Epithelial cell of proximal tubule (primary cell): ENCODE measurements around the gene PLAC8L1. TPM values are rescaled to one million over a fixed set of nuclear protein-coding genes. Genes with fewer than 3 reads are reported as not detected.

ENCODE experiments used
- DNase-seq: peaks from one replicate; pipeline ENCODE4 v3.0.0-alpha.2; 2011; ENCODE audit warnings: low read depth
- H3K4me3 ChIP-seq: 2 replicates; pipeline ENCODE4 v1.5.1; 2011; ENCODE audit warnings: low read depth, mild to moderate bottlenecking, low read length
- CTCF ChIP-seq: conservative IDR thresholded peaks from 2 replicates; pipeline ENCODE4 v1.5.1; 2012; ENCODE audit warnings: low read depth, mild to moderate bottlenecking, low read length
- total RNA-seq: library from RNA; depleted of rRNA; stranded (reverse); fragments of >200 nt; gene quantifications from 2 replicates; pipeline ENCODE4 v1.2.3, GENCODE V29; 2015

The PLAC8L1 gene
- total RNA-seq, 1 donor from 2014 or later, result not detected

GRCh38 chr5:146060221-146060585, 45.2 kb downstream of the PLAC8L1 start:
- no peak for TF ChIP-seq CTCF

GRCh38 chr5:146059460-146060220, 45.7 kb downstream of the PLAC8L1 start:
- TF ChIP-seq CTCF, result no peak
- H3K4me3 ChIP-seq, result no peak overlapping the region
- no peak for DNase-seq

More at GRCh38 chr5:146060221-146060585, 45.2 kb downstream of the PLAC8L1 start:
- no peak for DNase-seq
- no peak overlapping the region for H3K4me3 ChIP-seq

GRCh38 chr5:146055432-146055831, 49.9 kb downstream of the PLAC8L1 start:
- no peak for TF ChIP-seq CTCF
- H3K4me3 ChIP-seq, result no peak overlapping the region
- no peak for DNase-seq

GRCh38 chr5:146052780-146053179, 52.6 kb downstream of the PLAC8L1 start:
- no peak for DNase-seq
- peak; percentile 57 for TF ChIP-seq CTCF
- no peak overlapping the region for H3K4me3 ChIP-seq

- H3K4me3 ChIP-seq, result no peak overlapping the region
- no peak for TF ChIP-seq CTCF
- DNase-seq, result no peak
Measured at GRCh38 chr5:146051678-146052077, 53.7 kb downstream of the PLAC8L1 start.

GRCh38 chr5:146050086-146050485, 55.3 kb downstream of the PLAC8L1 start:
- no peak for DNase-seq
- no peak for TF ChIP-seq CTCF
- H3K4me3 ChIP-seq, result no peak overlapping the region

GRCh38 chr5:146049704-146050026, 55.7 kb downstream of the PLAC8L1 start:
- H3K4me3 ChIP-seq, result no peak overlapping the region
- DNase-seq, result no peak

More at GRCh38 chr5:146049704-146050026, 55.7 kb downstream of the PLAC8L1 start:
- TF ChIP-seq CTCF, result no peak
